Upper lobe of right lung (tissue), 1 donor: Measurements from ENCODE around the gene MRPL46. TPM values are rescaled to one million over a fixed set of nuclear protein-coding genes. Genes with fewer than 3 reads are reported as not detected.

Experiments used
- ATAC-seq: fragments of 200-7000 bp; cut with Tn5 transposase; one replicate; pipeline ENCODE4 v1.9.1; 2020; ENCODE audit warnings: mild to moderate bottlenecking, moderate library complexity
- DNase-seq: peaks from one replicate; pipeline ENCODE4 v3.0.0-alpha.2; 2020
- H3K27ac ChIP-seq: fragments of 200-600 bp; one replicate; pipeline ENCODE4 v1.8.0; 2022
- H3K27me3 ChIP-seq: fragments of 200-600 bp; one replicate; pipeline ENCODE4 v1.8.0; 2022; ENCODE audit warnings: mild to moderate bottlenecking
- H3K36me3 ChIP-seq: fragments of 200-600 bp; one replicate; pipeline ENCODE4 v1.8.0; 2022
- H3K4me1 ChIP-seq: fragments of 200-600 bp; one replicate; pipeline ENCODE4 v1.8.0; 2022
- H3K4me3 ChIP-seq: fragments of 200-600 bp; one replicate; pipeline ENCODE4 v1.8.0; 2022; ENCODE audit warnings: mild to moderate bottlenecking
- H3K9me3 ChIP-seq: fragments of 200-600 bp; one replicate; pipeline ENCODE4 v1.8.0; 2022
- intact Hi-C: fragments of 100-400 bp; cut with DNase I; formaldehyde crosslinking; loops from one replicate; pipeline ENCODE4 v1.11.0; 2022
- total RNA-seq: library from RNA; stranded (reverse); fragmentation: NEBNext Ultra II Directional; extraction: Animal tissue kit (Norgen Biotek cat#: 25700); gene quantifications from one replicate; pipeline ENCODE4 v1.2.1, GENCODE V29; 2021
- TF ChIP-seq, protein P1 (sequence below): fragments of 200-600 bp; IDR thresholded peaks from one replicate; pipeline ENCODE4 v1.8.0; 2022; ENCODE audit warnings: antibody characterized with exemption
- donor health status: DM: no; HTN: yes; CAD: no; lungs with severe emphysema.

The MRPL46 gene
- total RNA-seq, 1 donor from 2014 or later: 17.0 TPM

DNA sequence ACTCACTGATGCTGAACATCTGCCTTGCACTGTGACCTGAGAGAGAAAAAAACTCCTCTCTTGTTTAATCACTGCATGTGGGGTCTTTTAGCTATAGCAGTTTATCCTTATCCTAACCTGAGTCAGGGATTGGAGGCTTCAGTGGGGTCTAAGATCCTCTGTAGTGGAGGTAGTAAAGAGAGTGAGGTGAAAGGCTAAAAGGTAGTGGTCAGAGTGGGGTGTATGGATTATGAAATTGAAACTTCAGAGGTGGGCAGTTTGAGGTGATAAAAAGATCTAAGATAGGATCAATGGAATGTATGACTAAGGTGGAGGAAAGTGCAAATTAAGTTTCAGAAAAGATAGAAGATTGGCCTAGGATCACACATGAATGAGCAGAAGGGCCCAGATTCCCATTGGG is 42.8 kb upstream of the MRPL46 start:
- H3K36me3 ChIP-seq: peaks cover 58% of the 10 kb centered on the region
- intact Hi-C loops: no loop called here
- H3K27ac ChIP-seq: no peak overlapping the region
- no peak overlapping the region for H3K4me3 ChIP-seq
- no peak for DNase-seq
- H3K4me1 ChIP-seq: no peaks in the 10 kb centered on the region
- H3K27me3 ChIP-seq: no peaks in the 10 kb centered on the region
- ATAC-seq: no peak
- H3K9me3 ChIP-seq: no peaks in the 10 kb centered on the region
- TF ChIP-seq, protein P1, sequence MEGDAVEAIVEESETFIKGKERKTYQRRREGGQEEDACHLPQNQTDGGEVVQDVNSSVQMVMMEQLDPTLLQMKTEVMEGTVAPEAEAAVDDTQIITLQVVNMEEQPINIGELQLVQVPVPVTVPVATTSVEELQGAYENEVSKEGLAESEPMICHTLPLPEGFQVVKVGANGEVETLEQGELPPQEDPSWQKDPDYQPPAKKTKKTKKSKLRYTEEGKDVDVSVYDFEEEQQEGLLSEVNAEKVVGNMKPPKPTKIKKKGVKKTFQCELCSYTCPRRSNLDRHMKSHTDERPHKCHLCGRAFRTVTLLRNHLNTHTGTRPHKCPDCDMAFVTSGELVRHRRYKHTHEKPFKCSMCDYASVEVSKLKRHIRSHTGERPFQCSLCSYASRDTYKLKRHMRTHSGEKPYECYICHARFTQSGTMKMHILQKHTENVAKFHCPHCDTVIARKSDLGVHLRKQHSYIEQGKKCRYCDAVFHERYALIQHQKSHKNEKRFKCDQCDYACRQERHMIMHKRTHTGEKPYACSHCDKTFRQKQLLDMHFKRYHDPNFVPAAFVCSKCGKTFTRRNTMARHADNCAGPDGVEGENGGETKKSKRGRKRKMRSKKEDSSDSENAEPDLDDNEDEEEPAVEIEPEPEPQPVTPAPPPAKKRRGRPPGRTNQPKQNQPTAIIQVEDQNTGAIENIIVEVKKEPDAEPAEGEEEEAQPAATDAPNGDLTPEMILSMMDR: no peak

DNA sequence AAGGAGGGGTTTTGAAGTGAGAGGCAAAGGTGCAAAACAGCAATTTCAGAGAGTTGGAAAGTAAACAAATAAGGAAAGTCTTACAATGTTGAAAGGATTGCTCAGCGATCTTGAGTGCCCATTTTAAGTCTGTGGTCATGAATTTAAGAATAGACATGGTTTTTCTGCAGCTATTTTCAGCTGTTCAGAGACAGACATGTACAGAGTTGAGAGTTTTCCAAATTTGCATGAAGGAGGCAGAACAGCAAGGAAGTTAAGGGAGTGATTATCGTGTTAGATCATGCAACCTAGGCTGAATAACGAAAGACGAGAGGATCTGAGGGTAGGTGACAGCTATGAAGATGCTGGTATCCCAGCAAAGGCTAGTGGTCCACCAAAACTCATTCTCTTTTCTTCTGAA is 42.1 kb upstream of the MRPL46 start:
- ATAC-seq: no peak
- TF ChIP-seq, protein P1: no peak
- no peak for DNase-seq
- H3K9me3 ChIP-seq: no peaks in the 10 kb centered on the region
- no peak overlapping the region for H3K4me3 ChIP-seq
- peaks cover 57% of the 10 kb centered on the region for H3K36me3 ChIP-seq
- H3K4me1 ChIP-seq: no peaks in the 10 kb centered on the region
- intact Hi-C loops: no loop called here
- H3K27me3 ChIP-seq: no peaks in the 10 kb centered on the region
- no peak overlapping the region for H3K27ac ChIP-seq

DNA sequence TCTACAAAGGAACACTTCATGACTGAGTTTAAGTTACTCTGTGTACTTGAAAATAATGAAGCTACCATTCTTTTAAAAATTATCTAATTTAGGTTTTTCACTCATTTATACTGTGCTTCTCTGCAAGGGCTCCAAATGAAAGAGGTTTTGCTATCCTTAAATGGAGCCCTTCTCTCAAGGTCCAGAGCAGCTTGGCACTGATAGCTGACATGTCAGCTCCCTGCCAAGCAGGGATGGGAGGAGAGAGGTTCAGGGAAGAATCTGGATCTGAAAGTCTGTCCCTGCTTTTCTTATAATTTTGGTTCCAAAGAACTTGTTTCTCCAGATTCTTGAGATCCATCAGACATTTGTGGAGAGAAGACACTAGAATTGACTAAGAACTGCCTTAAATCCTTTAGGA is 39.4 kb upstream of the MRPL46 start:
- H3K4me1 ChIP-seq: no peaks in the 10 kb centered on the region
- no peak overlapping the region for H3K27ac ChIP-seq
- peaks cover 49% of the 10 kb centered on the region for H3K36me3 ChIP-seq
- H3K4me3 ChIP-seq: no peak overlapping the region
- ATAC-seq (no peak), DNase-seq (no peak)
- no peaks in the 10 kb centered on the region for H3K27me3 ChIP-seq
- no peaks in the 10 kb centered on the region for H3K9me3 ChIP-seq
- TF ChIP-seq, protein P1: no peak
- intact Hi-C loops: no loop called here

DNA sequence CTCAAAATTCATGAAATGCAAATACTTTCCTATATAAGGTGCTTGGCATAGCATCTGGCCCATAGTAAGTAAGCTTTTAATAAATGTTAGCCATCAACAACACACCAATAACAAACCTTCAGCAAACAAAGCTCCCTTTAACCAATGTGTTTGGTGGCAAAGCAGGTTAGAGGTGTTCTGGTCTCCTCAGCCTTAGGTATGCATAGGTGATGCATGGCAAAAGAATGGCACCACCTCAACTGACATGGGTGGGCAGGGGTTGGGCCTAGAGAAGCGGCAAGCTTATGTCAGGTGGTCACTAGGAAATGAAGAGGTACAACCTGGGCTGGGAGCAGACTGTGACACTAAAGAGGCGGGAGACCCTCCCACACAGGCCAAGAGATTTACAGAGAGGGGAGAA is 38.5 kb upstream of the MRPL46 start:
- intact Hi-C loops: no loop called here
- Histone ChIP-seq H3K27me3 (no peaks in the 10 kb centered on the region), H3K4me1 (no peaks in the 10 kb centered on the region), H3K4me3 (no peak overlapping the region), H3K36me3 (peaks cover 42% of the 10 kb centered on the region), H3K27ac (no peak overlapping the region), H3K9me3 (no peaks in the 10 kb centered on the region)
- ATAC-seq (no peak), DNase-seq (no peak)
- TF ChIP-seq, protein P1: no peak

DNA sequence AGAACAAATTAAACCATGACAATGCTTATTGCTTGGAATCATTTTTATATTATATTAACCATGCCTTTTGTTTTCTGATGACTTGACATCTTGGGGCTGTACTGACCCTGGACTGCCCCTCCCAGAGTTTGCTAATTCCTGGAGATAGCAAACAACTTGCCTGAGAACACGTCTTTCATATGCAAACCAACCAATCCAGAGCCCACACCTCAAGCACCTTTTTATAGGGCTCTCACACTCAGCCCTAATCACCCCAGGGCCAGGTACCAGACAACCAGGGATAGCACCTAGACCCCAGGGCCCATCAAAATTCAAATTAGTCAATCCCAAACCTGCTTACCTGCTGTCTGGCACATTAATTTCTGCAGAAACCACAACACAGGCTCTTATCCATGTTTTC is 37.3 kb upstream of the MRPL46 start:
- H3K4me3 ChIP-seq: no peak overlapping the region
- H3K36me3 ChIP-seq: peaks cover 32% of the 10 kb centered on the region
- no peaks in the 10 kb centered on the region for H3K4me1 ChIP-seq
- intact Hi-C loops: no loop called here
- TF ChIP-seq, protein P1: no peak
- H3K9me3 ChIP-seq: no peaks in the 10 kb centered on the region
- DNase-seq (no peak), ATAC-seq (no peak)
- H3K27ac ChIP-seq: no peak overlapping the region
- H3K27me3 ChIP-seq: no peaks in the 10 kb centered on the region

DNA sequence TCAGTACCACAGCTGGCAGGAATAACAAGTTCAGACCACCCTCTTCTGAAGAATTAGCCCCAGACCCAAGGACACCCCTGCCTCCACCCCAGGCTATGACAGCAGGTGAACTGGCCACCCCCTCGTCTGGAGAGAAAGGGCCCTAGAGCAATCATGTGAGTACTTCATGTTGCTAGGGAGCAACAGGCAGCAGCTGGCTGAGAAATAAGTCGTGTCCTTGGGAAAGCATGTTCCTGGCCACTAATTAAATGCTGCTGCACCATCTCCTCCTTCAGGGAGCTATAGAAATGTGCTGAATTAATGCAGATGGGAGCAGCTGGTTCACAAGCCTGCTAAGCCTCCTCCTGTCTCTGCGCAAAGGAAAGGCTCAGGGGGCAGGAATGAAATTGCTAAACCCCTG is 31.8 kb upstream of the MRPL46 start:
- DNase-seq: no peak
- TF ChIP-seq, protein P1: no peak
- ATAC-seq: no peak
- Histone ChIP-seq H3K27ac (no peak overlapping the region), H3K4me1 (no peaks in the 10 kb centered on the region), H3K36me3 (peaks cover 7% of the 10 kb centered on the region), H3K4me3 (no peak overlapping the region), H3K9me3 (no peaks in the 10 kb centered on the region), H3K27me3 (no peaks in the 10 kb centered on the region)
- intact Hi-C loops: no loop called here
